Ovary (tissue), 9 donors: ENCODE results near the gene LRRTM4. TPM values are rescaled to one million over a fixed set of nuclear protein-coding genes. Genes with fewer than 3 reads are reported as not detected.

Experiments
- DNase-seq, 5 donors: peaks; one replicate each; pipeline ENCODE4 v3.0.0-alpha.2; 2019 to 2020
- H3K27ac ChIP-seq, 2 donors: fragments of 200-600 bp; one replicate each; pipeline versions ENCODE4 v1.5.1 to v1.8.0; 2019 to 2022
- H3K27me3 ChIP-seq: fragments of 200-600 bp; one replicate; pipeline ENCODE4 v1.8.0; 2022
- H3K36me3 ChIP-seq: fragments of 200-600 bp; sonication (generic); one replicate; pipeline ENCODE4 v1.5.1; 2019
- H3K4me1 ChIP-seq: one replicate; pipeline ENCODE4 v1.8.1; 2013; ENCODE audit warnings: mild to moderate bottlenecking, moderate library complexity; ENCODE audit not compliant: insufficient read depth
- H3K4me3 ChIP-seq: fragments of 200-600 bp; sonication (generic); one replicate; pipeline ENCODE4 v1.5.1; 2017
- H3K9me3 ChIP-seq, 2 donors: fragments of 200-600 bp in 1 of 2; sonication (generic) in 1 of 2; one replicate each; pipeline versions ENCODE4 v1.5.1 to v1.8.1; 2013 to 2019; ENCODE audit warnings: mild to moderate bottlenecking in 1 of 2, moderate library complexity in 1 of 2
- CTCF ChIP-seq, 3 donors: fragments of 450-650 bp in 2 of 3; fragments of 200-600 bp in 1 of 3; IDR thresholded peaks; one replicate each; pipeline versions ENCODE4 v1.5.1 to v1.8.0; 2016 to 2022; ENCODE audit warnings: antibody characterized with exemption in 3 of 3, mild to moderate bottlenecking in 1 of 3
- EP300 ChIP-seq: sonication (generic); formaldehyde crosslinking; IDR thresholded peaks from one replicate; pipeline ENCODE4 v1.6.1; 2017; ENCODE audit warnings: antibody characterized with exemption
- POLR2A ChIP-seq: fragments of 450-650 bp; IDR thresholded peaks from one replicate; pipeline ENCODE4 v1.6.1; 2017; ENCODE audit warnings: antibody characterized with exemption, mild to moderate bottlenecking, moderate library complexity
- WGBS, 3 donors: extraction: QIAGEN DNeasy Blood & Tissue Kit in 1 of 3; methylation state at CpG; one replicate each; pipeline versions ENCODE4 v1.1.5 to v1.1.7; 2013 to 2017; 5-methylcytosine and 5-hydroxymethylcytosine counted together
- intact Hi-C, 4 donors: fragments of 100-400 bp; cut with DNase I; formaldehyde crosslinking; loops; one replicate each; pipeline versions ENCODE4 v1.11.0 to v1.15.1; 2022 to 2023
- polyA plus RNA-seq, 2 donors: library from polyadenylated mRNA; stranded (reverse); fragments of 200-250 nt in 1 of 2; fragments of 350-450 nt in 1 of 2; fragmentation: Illumina TruSeq in 1 of 2; extraction: RNeasy Lipid Tissue Mini Kit (QIAGEN cat#74804) in 1 of 2; gene quantifications; one replicate each; pipeline ENCODE4 v1.2.3, GENCODE V29; 2013 to 2014
- total RNA-seq, 7 donors: library from RNA; depleted of rRNA in 2 of 7; stranded (reverse); fragments of >200 nt in 2 of 7; fragmentation: NEBNext Ultra II Directional in 3 of 7; extraction: Animal tissue kit (Norgen Biotek cat#: 25700) in 3 of 7; gene quantifications; one replicate each; pipeline versions ENCODE4 v1.1.0 to v1.2.4, GENCODE V29; 2016 to 2023
- donor health status: DM: no; HTN: no; CAD: no; lungs with moderate emphysema.
- donor health status: DM: no; HTN: no; CAD: no.
- donor health status: Bipolar disorder and iron deficiency.
- donor health status: DM: yes; HTN: yes; CAD: no.
- donor health status: DM: no; HTN: no; CAD: no.
- donor health status: DM: yes; HTN: yes; CAD: no.

The LRRTM4 gene
- total and polyA plus RNA-seq, 9 donors, result 0.01 to 2.2 (median 0.71) TPM; not detected in 2

GRCh38 chr2:76752506-76752905 lies 769.7 kb downstream of the LRRTM4 start:
- no peak overlapping the region for H3K4me3 ChIP-seq
- H3K36me3 ChIP-seq, result no peaks in the 10 kb centered on the region

GRCh38 chr2:76749858-76750257 lies 772.3 kb downstream of the LRRTM4 start:
- H3K27ac ChIP-seq, result no peak overlapping the region
- intact Hi-C loops, result no loop called here
- TF ChIP-seq CTCF (IDR thresholded peaks at IDR 0.05), result no peak
- H3K36me3 ChIP-seq, result no peaks in the 10 kb centered on the region
- no peaks in the 10 kb centered on the region for H3K9me3 ChIP-seq
- H3K4me1 ChIP-seq, result no peaks in the 10 kb centered on the region
- no peak overlapping the region for H3K4me3 ChIP-seq
- no peaks in the 10 kb centered on the region for H3K27me3 ChIP-seq
- DNase-seq, result no peak

More at GRCh38 chr2:76752506-76752905, 769.7 kb downstream of the LRRTM4 start:
- H3K27ac ChIP-seq, result no peak overlapping the region
- WGBS, 3 donors, result 5 to 16% (median 9%) methylated on average over 1 of the region's 1 CpG
- no peak for DNase-seq
- no peaks in the 10 kb centered on the region for H3K9me3 ChIP-seq
- no peaks in the 10 kb centered on the region for H3K4me1 ChIP-seq
- H3K27me3 ChIP-seq, result no peaks in the 10 kb centered on the region
- intact Hi-C loops, result no loop called here
- TF ChIP-seq CTCF (IDR thresholded peaks at IDR 0.05) (no peak), POLR2A (no peak), EP300 (no peak)

GRCh38 chr2:76748581-76749296 lies 773.4 kb downstream of the LRRTM4 start:
- DNase-seq, result no peak

GRCh38 chr2:76745605-76746004 lies 776.6 kb downstream of the LRRTM4 start:
- Histone ChIP-seq H3K9me3 (no peaks in the 10 kb centered on the region), H3K27me3 (no peaks in the 10 kb centered on the region), H3K27ac (no peak overlapping the region), H3K4me1 (no peaks in the 10 kb centered on the region), H3K36me3 (no peaks in the 10 kb centered on the region), H3K4me3 (no peak overlapping the region)
- intact Hi-C loops, result no loop called here
- TF ChIP-seq EP300, result no peak
- no peak for TF ChIP-seq CTCF (IDR thresholded peaks at IDR 0.05)
- TF ChIP-seq POLR2A, result no peak
- 82 to 86% (median 82%) methylated on average over 2 of the region's 2 CpGs for WGBS, 3 donors
- no peak for DNase-seq

More at GRCh38 chr2:76748581-76749296, 773.4 kb downstream of the LRRTM4 start:
- Histone ChIP-seq H3K4me1 (no peaks in the 10 kb centered on the region), H3K9me3 (no peaks in the 10 kb centered on the region), H3K4me3 (no peak overlapping the region), H3K27me3 (no peaks in the 10 kb centered on the region), H3K27ac (no peak overlapping the region), H3K36me3 (no peaks in the 10 kb centered on the region)
- intact Hi-C loops, result no loop called here
- 93 to 95% (median 93%) methylated on average over 14 of the region's 14 CpGs for WGBS, 3 donors
- TF ChIP-seq CTCF (IDR thresholded peaks at IDR 0.05), result no peak
- no peak for TF ChIP-seq POLR2A
- no peak for TF ChIP-seq EP300
